CD4-positive, alpha-beta memory T cell (primary cell): ENCODE measurements around the gene TEX22. TPM values are rescaled to one million over a fixed set of nuclear protein-coding genes. Genes with fewer than 3 reads are reported as not detected.

Source experiments
- CTCF ChIA-PET: fragments of 350-600 bp; sonication (Branson Sonifier 250); formaldehyde crosslinking; loops from one replicate; lab custom pipeline; 2021; ENCODE audit warnings: inconsistent platforms; ENCODE audit not compliant: partially characterized antibody; lab: Charles Lee
- POLR2A ChIA-PET: fragments of 350-600 bp; sonication (Branson Sonifier 250); formaldehyde crosslinking; loops from one replicate; lab custom pipeline; 2021; ENCODE audit not compliant: partially characterized antibody; lab: Charles Lee
- DNase-seq, 5 donors: peaks; one replicate each; pipeline versions ENCODE4 v3.0.0 to v3.0.0-alpha.2; 2020 to 2022; ENCODE audit warnings: mixed read lengths in 1 of 5
- H3K27ac ChIP-seq: one replicate; pipeline ENCODE4 v1.7.0; 2013; ENCODE audit warnings: low read depth, low read length
- H3K27me3 ChIP-seq: 2 replicates; pipeline ENCODE4 v1.7.0; 2013; ENCODE audit warnings: mild to moderate bottlenecking, low read length, moderate library complexity; ENCODE audit not compliant: insufficient read depth
- H3K36me3 ChIP-seq: 2 replicates; pipeline ENCODE4 v1.7.0; 2013; ENCODE audit warnings: mild to moderate bottlenecking, low read length, moderate library complexity; ENCODE audit not compliant: insufficient read depth
- H3K4me1 ChIP-seq: 2 replicates; pipeline ENCODE4 v1.7.0; 2013; ENCODE audit warnings: mild to moderate bottlenecking, low read length, moderate library complexity; ENCODE audit not compliant: insufficient read depth
- H3K4me3 ChIP-seq, 2 donors: one replicate each; pipeline ENCODE4 v1.7.0; 2013; ENCODE audit warnings: low read length in 2 of 2, mild to moderate bottlenecking in 1 of 2
- H3K9me3 ChIP-seq, 2 donors: one replicate each; pipeline ENCODE4 v1.7.0; 2013; ENCODE audit warnings: low read length in 2 of 2, control low read depth in 1 of 2; ENCODE audit not compliant: control insufficient read depth in 1 of 2
- H3K27ac Mint-ChIP-seq, 7 donors: one replicate each; pipeline ENCODE4 v1.8.0; 2020 to 2021; ENCODE audit warnings: mixed read lengths in 7 of 7, mild to moderate bottlenecking in 6 of 7, inconsistent platforms in 3 of 7, moderate library complexity in 3 of 7
- H3K27me3 Mint-ChIP-seq, 2 donors: one replicate each; pipeline ENCODE4 v1.8.0; 2020 to 2021; ENCODE audit warnings: mixed read lengths in 2 of 2
- H3K36me3 Mint-ChIP-seq, 2 donors: one replicate each; pipeline ENCODE4 v1.8.0; 2020 to 2021; ENCODE audit warnings: mixed read lengths in 2 of 2, inconsistent platforms in 1 of 2, mild to moderate bottlenecking in 1 of 2
- H3K4me1 Mint-ChIP-seq, 4 donors: one replicate each; pipeline ENCODE4 v1.8.0; 2020 to 2021; ENCODE audit warnings: mixed read lengths in 4 of 4, mild to moderate bottlenecking in 1 of 4
- H3K4me3 Mint-ChIP-seq, 8 donors: one replicate each; pipeline ENCODE4 v1.8.0; 2020 to 2021; ENCODE audit warnings: mixed read lengths in 8 of 8, mild to moderate bottlenecking in 7 of 8, moderate library complexity in 6 of 8, inconsistent platforms in 3 of 8
- H3K9me3 Mint-ChIP-seq, 8 donors: one replicate each; pipeline ENCODE4 v1.8.0; 2020 to 2021; ENCODE audit warnings: mixed read lengths in 8 of 8, mild to moderate bottlenecking in 5 of 8, inconsistent platforms in 3 of 8, moderate library complexity in 1 of 8
- intact Hi-C: fragments of 100-400 bp; cut with micrococcal nuclease; formaldehyde crosslinking; loops from one replicate; pipeline ENCODE4 v1.15.1; 2023
- polyA plus RNA-seq, 2 donors: library from polyadenylated mRNA; unstranded; fragments of 300-500 nt; fragmentation: Illumina TruSeq; gene quantifications; one replicate each; pipeline ENCODE4 v1.2.3, GENCODE V29; 2021
- total RNA-seq, 2 experiments: library from RNA; stranded (reverse); gene quantifications; one replicate each; pipeline ENCODE4 v1.2.3, GENCODE V29; 2021

TEX22 gene
- total and polyA plus RNA-seq, 4 experiments from 2014 or later: 4.7 to 7.5 TPM; not detected in 2

GRCh38 chr14:105374389-105374788, 23.9 kb upstream of the TEX22 start:
- H3K9me3 ChIP-seq: no peaks in the 10 kb centered on the region
- Mint-ChIP-seq H3K36me3 (peaks cover 4 to 5% of the 10 kb centered on the region in 2 donors), H3K27ac (no peak overlapping the region), H3K9me3 (no peaks in the 10 kb centered on the region), H3K4me3 (no peak overlapping the region), H3K27me3 (no peaks in the 10 kb centered on the region), H3K4me1 (peaks cover 9 to 14% (median 13%) of the 10 kb centered on the region in 4 donors)
- H3K27ac ChIP-seq: no peak overlapping the region
- H3K4me3 ChIP-seq: no peak overlapping the region
- no peak for DNase-seq
- ChIA-PET POLR2A (interaction anchor here (1.1 to 1.2 kb wide), 2 partner anchors 23 to 116 kb away, joined by 4 read pairs; partner anchors contain the start of gene TEX22), CTCF (interaction anchor here (1.0 to 1.1 kb wide), 3 partner anchors 16 to 154 kb away, joined by 3 to 4 read pairs (median 4); no protein-coding TSS in a partner anchor)
- H3K36me3 ChIP-seq: no peaks in the 10 kb centered on the region
- H3K27me3 ChIP-seq: no peaks in the 10 kb centered on the region
- no peaks in the 10 kb centered on the region for H3K4me1 ChIP-seq
- intact Hi-C loops: loop anchor here (10.0 kb wide), 1 partner anchor 70 kb away; no protein-coding TSS in a partner anchor

- Mint-ChIP-seq H3K4me1 (peaks cover 9 to 14% (median 12%) of the 10 kb centered on the region in 4 donors), H3K9me3 (no peaks in the 10 kb centered on the region), H3K36me3 (peaks cover 3% of the 10 kb centered on the region in 2 donors), H3K27me3 (no peaks in the 10 kb centered on the region), H3K4me3 (no peak overlapping the region), H3K27ac (peak overlapping the region in 1 of 7 donors; percentile 44)
- Histone ChIP-seq H3K36me3 (no peaks in the 10 kb centered on the region), H3K9me3 (no peaks in the 10 kb centered on the region), H3K27ac (no peak overlapping the region), H3K27me3 (no peaks in the 10 kb centered on the region), H3K4me3 (no peak overlapping the region), H3K4me1 (no peaks in the 10 kb centered on the region)
- POLR2A ChIA-PET: interaction anchor here (1.1 kb wide), 1 partner anchor 114 kb away, joined by 4 read pairs; no protein-coding TSS in a partner anchor
- intact Hi-C loops: loop anchor here (10.0 kb wide), 1 partner anchor 69 kb away; no protein-coding TSS in a partner anchor
- no peak for DNase-seq
- CTCF ChIA-PET: no interaction called here
These were observed 22.7 kb upstream of the TEX22 start for GRCh38 chr14:105375635-105376057.

GRCh38 chr14:105376521-105377440, 21.6 kb upstream of the TEX22 start:
- H3K4me3 Mint-ChIP-seq: no peak overlapping the region
- H3K27me3 Mint-ChIP-seq: no peaks in the 10 kb centered on the region
- H3K27ac ChIP-seq: no peak overlapping the region
- intact Hi-C loops: loop anchor here (10.0 kb wide), 1 partner anchor 68 kb away; no protein-coding TSS in a partner anchor
- no peak overlapping the region for H3K4me3 ChIP-seq
- DNase-seq: no peak
- no peaks in the 10 kb centered on the region for H3K27me3 ChIP-seq
- no peak overlapping the region for H3K27ac Mint-ChIP-seq
- POLR2A ChIA-PET: no interaction called here
- no peaks in the 10 kb centered on the region for H3K4me1 ChIP-seq
- no peaks in the 10 kb centered on the region for H3K9me3 Mint-ChIP-seq
- no peaks in the 10 kb centered on the region for H3K36me3 Mint-ChIP-seq
- CTCF ChIA-PET: no interaction called here
- H3K9me3 ChIP-seq: no peaks in the 10 kb centered on the region
- peaks cover 6 to 8% (median 8%) of the 10 kb centered on the region in 4 donors for H3K4me1 Mint-ChIP-seq
- H3K36me3 ChIP-seq: no peaks in the 10 kb centered on the region

GRCh38 chr14:105377555-105378182, 20.7 kb upstream of the TEX22 start:
- Histone ChIP-seq H3K27ac (no peak overlapping the region), H3K9me3 (no peaks in the 10 kb centered on the region), H3K36me3 (no peaks in the 10 kb centered on the region), H3K4me3 (no peak overlapping the region), H3K27me3 (no peaks in the 10 kb centered on the region), H3K4me1 (no peaks in the 10 kb centered on the region)
- H3K27ac Mint-ChIP-seq: no peak overlapping the region
- H3K9me3 Mint-ChIP-seq: no peaks in the 10 kb centered on the region
- H3K36me3 Mint-ChIP-seq: no peaks in the 10 kb centered on the region
- POLR2A ChIA-PET: no interaction called here
- peaks cover 6 to 8% (median 8%) of the 10 kb centered on the region in 4 donors for H3K4me1 Mint-ChIP-seq
- intact Hi-C loops: loop anchor here (10.0 kb wide), 1 partner anchor 67 kb away; no protein-coding TSS in a partner anchor
- H3K27me3 Mint-ChIP-seq: no peaks in the 10 kb centered on the region
- no peak for DNase-seq
- no peak overlapping the region for H3K4me3 Mint-ChIP-seq
- CTCF ChIA-PET: no interaction called here

- intact Hi-C loops: loop anchor here (10.0 kb wide), 1 partner anchor 67 kb away; no protein-coding TSS in a partner anchor
- Mint-ChIP-seq H3K36me3 (no peaks in the 10 kb centered on the region), H3K27me3 (no peaks in the 10 kb centered on the region), H3K9me3 (no peaks in the 10 kb centered on the region), H3K4me1 (peaks cover 6 to 8% (median 8%) of the 10 kb centered on the region in 4 donors), H3K27ac (no peak overlapping the region), H3K4me3 (no peak overlapping the region)
- H3K27me3 ChIP-seq: no peaks in the 10 kb centered on the region
- ChIA-PET POLR2A (no interaction called here), CTCF (no interaction called here)
- no peak overlapping the region for H3K27ac ChIP-seq
- no peaks in the 10 kb centered on the region for H3K36me3 ChIP-seq
- DNase-seq: no peak
- H3K9me3 ChIP-seq: no peaks in the 10 kb centered on the region
- no peak overlapping the region for H3K4me3 ChIP-seq
- no peaks in the 10 kb centered on the region for H3K4me1 ChIP-seq
These were observed 20.1 kb upstream of the TEX22 start for GRCh38 chr14:105378199-105378598.

GRCh38 chr14:105378873-105379685, 19.3 kb upstream of the TEX22 start:
- Histone ChIP-seq H3K9me3 (no peaks in the 10 kb centered on the region), H3K27ac (no peak overlapping the region), H3K4me1 (no peaks in the 10 kb centered on the region), H3K4me3 (no peak overlapping the region), H3K27me3 (no peaks in the 10 kb centered on the region), H3K36me3 (no peaks in the 10 kb centered on the region)
- POLR2A ChIA-PET: no interaction called here
- no peak overlapping the region for H3K4me3 Mint-ChIP-seq
- CTCF ChIA-PET: no interaction called here
- H3K9me3 Mint-ChIP-seq: no peaks in the 10 kb centered on the region
- no peaks in the 10 kb centered on the region for H3K27me3 Mint-ChIP-seq
- DNase-seq: no peak
- peaks cover 2 to 4% of the 10 kb centered on the region in 2 donors for H3K36me3 Mint-ChIP-seq
- no peak overlapping the region for H3K27ac Mint-ChIP-seq
- intact Hi-C loops: loop anchor here (10.0 kb wide), 1 partner anchor 66 kb away; no protein-coding TSS in a partner anchor
- peaks cover 6 to 8% (median 8%) of the 10 kb centered on the region in 4 donors for H3K4me1 Mint-ChIP-seq
